HG02981 (cell line): Measurements from ENCODE around the gene DEAF1.
"Not testable (repeated sequence)": the region's sequence is repeated elsewhere in the genome, so short reads cannot be mapped to it uniquely, and the experiment has no call there.

Source experiments
- ATAC-seq: cut with Tn5 transposase; IDR thresholded peaks from one replicate; pipeline ENCODE4 v1.9.1; 2021; ENCODE audit warnings: mild to moderate bottlenecking, moderate library complexity; ENCODE audit not compliant: unreplicated experiment

Gene DEAF1

GRCh38 chr11:653136-653535 is 41.9 kb downstream of the DEAF1 start:
- ATAC-seq: not testable (repeated sequence)

GRCh38 chr11:650482-650881 is 44.5 kb downstream of the DEAF1 start:
- ATAC-seq: no peak

GRCh38 chr11:647672-648158 is 47.3 kb downstream of the DEAF1 start:
- ATAC-seq: not testable (repeated sequence)

GRCh38 chr11:646214-646613 is 48.8 kb downstream of the DEAF1 start:
- ATAC-seq: no peak

GRCh38 chr11:645536-645935 is 49.5 kb downstream of the DEAF1 start:
- no peak for ATAC-seq

GRCh38 chr11:643849-644738 is 50.9 kb downstream of the DEAF1 start:
- no peak for ATAC-seq

GRCh38 chr11:643366-643765 is 51.7 kb downstream of the DEAF1 start:
- ATAC-seq: no peak

GRCh38 chr11:641806-642370 is 53.1 kb downstream of the DEAF1 start:
- ATAC-seq: no peak

- no peak for ATAC-seq
Measured at GRCh38 chr11:640021-640706, 54.9 kb downstream of the DEAF1 start.

- ATAC-seq: no peak
Measured at GRCh38 chr11:639332-639955, 55.6 kb downstream of the DEAF1 start.

GRCh38 chr11:638631-639331 is 56.2 kb downstream of the DEAF1 start:
- no peak for ATAC-seq

GRCh38 chr11:637593-638521 is 57.2 kb downstream of the DEAF1 start:
- no peak for ATAC-seq

GRCh38 chr11:637333-637592 is 57.8 kb downstream of the DEAF1 start:
- ATAC-seq: no peak

GRCh38 chr11:636511-637332 is 58.3 kb downstream of the DEAF1 start, which contains the start of gene DRD4:
TSS of gene DRD4 (plus strand) at chr11:637269. CDS start at chr11:637305, 36 bp downstream.
- no peak for ATAC-seq

GRCh38 chr11:635945-636510 is 59.0 kb downstream of the DEAF1 start:
- ATAC-seq: no peak

GRCh38 chr11:630871-631270 is 64.2 kb downstream of the DEAF1 start:
- no peak for ATAC-seq

- ATAC-seq: no peak
Measured at GRCh38 chr11:629237-629583, 65.8 kb downstream of the DEAF1 start.

GRCh38 chr11:628056-628455 is 67.0 kb downstream of the DEAF1 start:
- no peak for ATAC-seq

GRCh38 chr11:627308-627576 is 67.8 kb downstream of the DEAF1 start:
- ATAC-seq: no peak
